ENCODE measurements around the gene MMP23B.
A peak's percentile ranks its signal among the peaks of the same experiment; 100 is the strongest.

MMP23B gene

GRCh38 chr1:1596493-1597274 is 35.3 kb upstream of the MMP23B start:
- no peak overlapping the region for H3K4me3 ChIP-seq (replicated peaks in 1 of 2; ENCODE audit: low read depth in 2 of 2, low read length in 2 of 2)
- DNase-seq (ENCODE audit: low read depth in 2 of 2) = no peak
- TF ChIP-seq CTCF (IDR thresholded peaks at IDR 0.05; ENCODE audit: low read depth, low read length) = no peak

GRCh38 chr1:1597275-1597930 is 34.6 kb upstream of the MMP23B start:
- H3K4me3 ChIP-seq (replicated peaks in 1 of 2; ENCODE audit: low read depth in 2 of 2, low read length in 2 of 2) = no peak overlapping the region
- TF ChIP-seq CTCF (IDR thresholded peaks at IDR 0.05; ENCODE audit: low read depth, low read length) = peak; percentile 59
- DNase-seq (ENCODE audit: low read depth in 2 of 2) = peak in 1 of 2 donors; percentile 16

- DNase-seq (ENCODE audit: low read depth in 2 of 2) = no peak
- no peak overlapping the region for H3K4me3 ChIP-seq (replicated peaks in 1 of 2; ENCODE audit: low read depth in 2 of 2, low read length in 2 of 2)
- no peak for TF ChIP-seq CTCF (IDR thresholded peaks at IDR 0.05; ENCODE audit: low read depth, low read length)
These were observed 33.8 kb upstream of the MMP23B start for GRCh38 chr1:1598051-1598719.

- no peak overlapping the region for H3K4me3 ChIP-seq (replicated peaks in 1 of 2; ENCODE audit: low read depth in 2 of 2, low read length in 2 of 2)
- DNase-seq (ENCODE audit: low read depth in 2 of 2) = no peak
- TF ChIP-seq CTCF (IDR thresholded peaks at IDR 0.05; ENCODE audit: low read depth, low read length) = no peak
These were observed 33.3 kb upstream of the MMP23B start for GRCh38 chr1:1598720-1599029.

DNA sequence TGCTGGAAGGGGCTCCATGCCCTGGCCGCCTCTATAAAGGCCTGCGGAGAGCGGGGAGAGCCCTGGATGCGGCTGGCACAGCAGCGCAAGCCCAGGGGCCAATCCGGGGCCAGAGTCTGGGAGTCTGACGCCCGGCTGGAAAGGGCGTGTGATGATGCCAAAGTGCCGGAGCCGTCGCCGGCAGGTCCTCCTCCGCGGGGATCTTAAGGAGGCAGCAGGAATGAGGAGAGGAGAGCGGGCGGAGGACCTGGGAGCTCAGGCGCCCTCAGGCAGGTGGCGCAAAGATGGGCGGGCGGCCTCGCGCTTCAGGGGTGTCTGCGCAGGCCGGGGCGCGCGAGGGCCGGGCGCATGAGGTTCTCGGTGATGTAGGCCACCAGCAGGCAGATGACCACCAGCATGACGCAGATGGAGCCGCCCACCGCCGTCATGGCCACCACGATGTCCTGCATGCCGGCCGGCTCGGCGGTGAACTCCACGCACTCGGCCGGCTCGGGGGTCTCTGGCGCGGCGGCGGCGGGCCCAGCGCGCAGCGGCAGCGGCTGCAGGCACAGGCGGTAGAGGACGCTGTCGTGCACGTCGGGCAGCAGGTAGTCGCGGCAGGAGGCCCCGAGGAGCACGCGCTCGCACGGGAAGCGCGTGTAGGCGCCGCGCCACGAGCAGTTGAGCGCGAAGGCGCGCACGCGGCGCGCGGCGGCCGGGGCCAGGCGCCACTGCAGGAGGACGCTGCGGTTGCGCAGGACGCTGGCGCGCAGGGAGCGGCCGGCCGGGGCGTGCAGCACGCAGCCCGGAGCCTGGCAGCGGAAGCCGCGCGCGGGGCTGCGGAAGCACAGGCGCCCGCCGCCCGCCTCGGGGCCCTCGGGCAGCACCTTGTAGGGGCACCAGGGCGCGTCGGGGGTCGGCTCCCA is 32.7 kb upstream of the MMP23B start:
- peak overlapping the region in 1 of 2 donors; percentile 30 for H3K4me3 ChIP-seq (replicated peaks in 1 of 2; ENCODE audit: low read depth in 2 of 2, low read length in 2 of 2)
- peak; percentile 28 to 40 for DNase-seq (ENCODE audit: low read depth in 2 of 2)
- no peak for TF ChIP-seq CTCF (IDR thresholded peaks at IDR 0.05; ENCODE audit: low read depth, low read length)

All from cardiac fibroblast (primary cell).